Measurements from ENCODE around the gene HYAL4.

The HYAL4 gene

GRCh38 chr7:123918309-123918708, 73.3 kb downstream of the HYAL4 start:
- ChIA-PET CTCF (no interaction called here), POLR2A (no interaction called here)
- no peak for TF ChIP-seq CTCF (IDR thresholded peaks at IDR 0.05; ENCODE audit: control extremely low read depth, extremely low read depth, low read depth, missing control alignments)
- DNase-seq (ENCODE audit: extremely low spot score) = no peak

GRCh38 chr7:123923599-123923998, 78.6 kb downstream of the HYAL4 start:
- CTCF ChIA-PET = no interaction called here

GRCh38 chr7:123924941-123925340, 80.0 kb downstream of the HYAL4 start, which contains the start of gene SPAM1:
SPAM1 (plus strand) TSS chr7:123925241; CDS start chr7:123953571, 28,330 bp downstream.
- ChIA-PET POLR2A (no interaction called here), CTCF (no interaction called here)
- DNase-seq (ENCODE audit: extremely low spot score) = no peak
- TF ChIP-seq CTCF (IDR thresholded peaks at IDR 0.05; ENCODE audit: control extremely low read depth, extremely low read depth, low read depth, missing control alignments) = no peak

More at GRCh38 chr7:123923599-123923998, 78.6 kb downstream of the HYAL4 start:
- TF ChIP-seq CTCF (IDR thresholded peaks at IDR 0.05; ENCODE audit: control extremely low read depth, extremely low read depth, low read depth, missing control alignments) = no peak
- no peak for DNase-seq (ENCODE audit: extremely low spot score)
- POLR2A ChIA-PET = no interaction called here

Measured in GM10248 (cell line).